Thymus (tissue), 11 donors: Measurements from ENCODE around the gene TANGO6. TPM values are rescaled to one million over a fixed set of nuclear protein-coding genes. Genes with fewer than 3 reads are reported as not detected.

Experiments used
- DNase-seq, 9 donors: peaks; one replicate each; pipeline ENCODE4 v3.0.0-alpha.2; 2013; ENCODE audit warnings: low spot score in 9 of 9, low read depth in 6 of 9, missing footprints in 1 of 9
- H3K27ac ChIP-seq, 2 donors: one replicate each; pipeline ENCODE4 v1.5.1; 2013; ENCODE audit warnings: control low read depth in 1 of 2, low read depth in 1 of 2, low read length in 1 of 2, mild to moderate bottlenecking in 1 of 2, moderate library complexity in 1 of 2
- H3K27me3 ChIP-seq, 2 donors: one replicate each; pipeline ENCODE4 v1.5.1; 2013; ENCODE audit warnings: low read length in 1 of 2; ENCODE audit not compliant: control insufficient read depth in 2 of 2, insufficient read depth in 1 of 2
- H3K36me3 ChIP-seq, 2 donors: one replicate each; pipeline ENCODE4 v1.5.1; 2013; ENCODE audit warnings: low read length in 1 of 2, mild to moderate bottlenecking in 1 of 2, moderate library complexity in 1 of 2; ENCODE audit not compliant: control insufficient read depth in 2 of 2, insufficient read depth in 2 of 2
- H3K4me1 ChIP-seq, 2 donors: one replicate each; pipeline ENCODE4 v1.5.1; 2013; ENCODE audit warnings: low read length in 2 of 2; ENCODE audit not compliant: control insufficient read depth in 2 of 2, insufficient read depth in 2 of 2
- H3K4me3 ChIP-seq, 2 donors: one replicate each; pipeline ENCODE4 v1.5.1; 2013; ENCODE audit warnings: low read length in 2 of 2, control low read depth in 1 of 2, mild to moderate bottlenecking in 1 of 2
- H3K9me3 ChIP-seq, 2 donors: one replicate each; pipeline ENCODE4 v1.5.1; 2013; ENCODE audit warnings: low read length in 1 of 2, mild to moderate bottlenecking in 1 of 2; ENCODE audit not compliant: control insufficient read depth in 2 of 2, insufficient read depth in 1 of 2
- WGBS: extraction: QIAGEN DNeasy Blood & Tissue Kit; methylation state at CpG from one replicate; pipeline ENCODE4 v1.1.7; 2013; 5-methylcytosine and 5-hydroxymethylcytosine counted together
- polyA plus RNA-seq: library from polyadenylated mRNA; stranded (reverse); fragments of 200-250 nt; gene quantifications from one replicate; pipeline ENCODE4 v1.2.3, GENCODE V29; 2013
- total RNA-seq: library from RNA; stranded (reverse); fragments of 120-200 nt; gene quantifications from one replicate; pipeline ENCODE4 v1.2.4, GENCODE V29; 2013
- donor health status: healthy.

Gene TANGO6
- total and polyA plus RNA-seq, 2 donors, result 3.2 to 9.1 TPM

- no peak for DNase-seq
- Histone ChIP-seq H3K27ac (no peak overlapping the region), H3K4me3 (no peak overlapping the region), H3K27me3 (no peaks in the 10 kb centered on the region), H3K36me3 (peaks cover 0 to 4% of the 10 kb centered on the region in 2 donors), H3K4me1 (no peaks in the 10 kb centered on the region), H3K9me3 (no peaks in the 10 kb centered on the region)
- 94% methylated on average over 1 of the region's 1 CpG for WGBS
Observed at GRCh38 chr16:69019811-69020210, 176.5 kb downstream of the TANGO6 start.

GRCh38 chr16:69029121-69029520 lies 185.8 kb downstream of the TANGO6 start:
- H3K9me3 ChIP-seq, result peaks cover 0 to 3% of the 10 kb centered on the region in 2 donors
- no peak overlapping the region for H3K4me3 ChIP-seq
- H3K27me3 ChIP-seq, result no peaks in the 10 kb centered on the region
- H3K4me1 ChIP-seq, result no peaks in the 10 kb centered on the region
- H3K36me3 ChIP-seq, result peaks cover 0 to 14% of the 10 kb centered on the region in 2 donors
- 100% methylated on average over 2 of the region's 2 CpGs for WGBS
- no peak overlapping the region for H3K27ac ChIP-seq
- DNase-seq, result no peak

GRCh38 chr16:69031877-69032301 lies 188.6 kb downstream of the TANGO6 start:
- Histone ChIP-seq H3K4me3 (no peak overlapping the region), H3K27me3 (no peaks in the 10 kb centered on the region), H3K36me3 (peaks cover 0 to 9% of the 10 kb centered on the region in 2 donors), H3K27ac (no peak overlapping the region), H3K9me3 (peaks cover 0 to 3% of the 10 kb centered on the region in 2 donors), H3K4me1 (no peaks in the 10 kb centered on the region)
- no peak for DNase-seq
- WGBS, result 97% methylated on average over 8 of the region's 8 CpGs

DNA sequence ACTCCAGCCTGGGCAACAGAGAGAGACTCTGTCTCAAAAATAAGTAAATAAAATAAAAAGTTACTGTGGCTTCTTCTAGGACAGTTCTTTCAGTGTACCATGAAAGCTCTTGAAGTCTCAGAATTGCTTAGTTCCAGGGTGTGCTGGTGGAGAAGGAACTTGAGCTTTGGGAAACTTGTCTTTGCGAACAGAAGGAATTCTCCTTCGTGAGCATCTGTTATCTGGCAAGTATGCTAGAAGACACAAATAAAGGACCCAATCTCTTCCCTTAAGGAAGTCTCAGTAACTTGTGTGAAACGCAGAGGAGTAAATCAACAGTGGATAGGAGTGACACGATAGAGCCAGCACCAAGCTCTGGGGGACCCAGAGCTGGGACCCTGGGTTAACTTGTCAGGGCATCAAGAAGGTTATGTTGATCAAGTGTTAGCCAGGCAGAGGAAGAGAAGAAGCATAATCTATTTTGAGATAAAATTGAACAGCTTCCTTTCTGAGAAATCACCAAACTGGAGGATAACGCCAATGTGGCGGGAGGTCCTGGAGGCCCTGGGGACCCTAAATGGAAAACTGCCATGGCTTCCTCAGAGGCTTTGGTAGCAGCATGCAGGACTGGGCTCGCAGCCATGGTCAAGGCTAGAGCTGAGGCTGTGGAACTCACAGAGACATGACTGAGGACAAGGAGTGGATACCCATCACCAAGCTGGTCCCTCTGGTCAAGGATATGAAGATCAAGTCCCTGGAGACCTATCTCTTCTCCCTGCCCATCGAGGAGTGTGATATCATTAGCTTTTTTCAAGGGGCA lies 190.0 kb downstream of the TANGO6 start:
- Histone ChIP-seq H3K4me1 (no peaks in the 10 kb centered on the region), H3K36me3 (peaks cover 0 to 9% of the 10 kb centered on the region in 2 donors), H3K27me3 (no peaks in the 10 kb centered on the region), H3K9me3 (peaks cover 0 to 3% of the 10 kb centered on the region in 2 donors), H3K27ac (no peak overlapping the region), H3K4me3 (no peak overlapping the region)
- 98% methylated on average over 8 of the region's 8 CpGs for WGBS
- no peak for DNase-seq

DNA sequence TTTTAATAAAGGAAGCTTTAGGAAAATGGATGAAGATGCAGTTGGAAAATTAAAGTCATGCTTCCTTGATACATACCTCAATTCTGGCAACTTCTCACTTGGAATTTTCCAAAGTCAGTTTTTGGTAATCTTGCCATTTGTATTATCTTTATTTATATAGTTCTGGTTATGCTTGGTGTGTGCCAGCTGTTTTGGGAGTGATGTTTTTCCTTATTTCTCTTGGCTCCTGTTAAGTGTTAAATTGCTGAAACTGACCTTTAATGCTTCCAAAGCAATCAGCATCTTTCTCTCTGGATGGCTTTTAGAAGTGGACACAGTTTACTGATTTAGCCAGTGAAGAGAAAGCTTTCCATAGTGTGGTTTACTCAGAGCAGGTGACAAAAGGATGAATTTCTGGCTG lies 192.0 kb downstream of the TANGO6 start:
- H3K27ac ChIP-seq, result no peak overlapping the region
- H3K9me3 ChIP-seq, result peaks cover 0 to 3% of the 10 kb centered on the region in 2 donors
- H3K4me3 ChIP-seq, result no peak overlapping the region
- no peak for DNase-seq
- H3K4me1 ChIP-seq, result peaks cover 0 to 4% of the 10 kb centered on the region in 2 donors
- no peaks in the 10 kb centered on the region for H3K27me3 ChIP-seq
- peaks cover 0 to 9% of the 10 kb centered on the region in 2 donors for H3K36me3 ChIP-seq

DNA sequence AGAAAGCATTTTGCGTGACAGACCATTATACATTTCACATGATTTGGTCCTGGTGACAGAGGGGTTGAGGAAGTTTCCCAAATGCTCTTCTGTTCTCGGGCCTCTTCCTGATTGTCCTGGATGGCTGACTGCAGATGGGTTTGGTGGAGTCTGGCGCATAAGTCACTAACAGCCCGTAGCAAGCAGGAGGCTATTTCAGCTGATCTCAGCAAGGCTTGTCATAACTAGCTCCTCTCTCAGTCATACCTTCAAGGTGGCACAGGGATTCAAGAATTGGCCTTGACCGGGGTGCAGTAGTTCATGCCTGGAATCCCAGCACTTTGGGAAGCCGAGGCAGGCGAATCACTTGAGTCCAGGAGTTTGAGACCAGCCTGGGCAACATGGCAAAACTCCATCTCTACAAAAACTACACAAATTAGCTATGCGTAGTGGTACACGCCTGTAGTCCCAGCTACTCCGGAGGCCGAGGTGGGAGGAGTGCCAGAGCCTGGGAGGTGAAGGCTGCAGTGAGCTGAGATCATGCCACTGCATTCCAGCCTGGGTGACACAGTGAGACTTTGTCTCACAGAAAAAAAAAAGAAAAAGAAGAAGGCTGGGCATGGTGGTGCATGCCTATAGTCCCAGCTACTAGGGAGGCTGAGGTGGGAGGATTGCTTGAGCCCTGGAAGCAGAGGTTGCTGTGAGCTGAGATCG lies 193.2 kb downstream of the TANGO6 start:
- Histone ChIP-seq H3K9me3 (peaks cover 0 to 3% of the 10 kb centered on the region in 2 donors), H3K4me3 (no peak overlapping the region), H3K36me3 (peaks cover 2 to 12% of the 10 kb centered on the region in 2 donors), H3K27me3 (no peaks in the 10 kb centered on the region), H3K4me1 (peaks cover 0 to 4% of the 10 kb centered on the region in 2 donors), H3K27ac (no peak overlapping the region)
- DNase-seq, result no peak
- WGBS, result 97% methylated on average over 12 of the region's 12 CpGs

DNA sequence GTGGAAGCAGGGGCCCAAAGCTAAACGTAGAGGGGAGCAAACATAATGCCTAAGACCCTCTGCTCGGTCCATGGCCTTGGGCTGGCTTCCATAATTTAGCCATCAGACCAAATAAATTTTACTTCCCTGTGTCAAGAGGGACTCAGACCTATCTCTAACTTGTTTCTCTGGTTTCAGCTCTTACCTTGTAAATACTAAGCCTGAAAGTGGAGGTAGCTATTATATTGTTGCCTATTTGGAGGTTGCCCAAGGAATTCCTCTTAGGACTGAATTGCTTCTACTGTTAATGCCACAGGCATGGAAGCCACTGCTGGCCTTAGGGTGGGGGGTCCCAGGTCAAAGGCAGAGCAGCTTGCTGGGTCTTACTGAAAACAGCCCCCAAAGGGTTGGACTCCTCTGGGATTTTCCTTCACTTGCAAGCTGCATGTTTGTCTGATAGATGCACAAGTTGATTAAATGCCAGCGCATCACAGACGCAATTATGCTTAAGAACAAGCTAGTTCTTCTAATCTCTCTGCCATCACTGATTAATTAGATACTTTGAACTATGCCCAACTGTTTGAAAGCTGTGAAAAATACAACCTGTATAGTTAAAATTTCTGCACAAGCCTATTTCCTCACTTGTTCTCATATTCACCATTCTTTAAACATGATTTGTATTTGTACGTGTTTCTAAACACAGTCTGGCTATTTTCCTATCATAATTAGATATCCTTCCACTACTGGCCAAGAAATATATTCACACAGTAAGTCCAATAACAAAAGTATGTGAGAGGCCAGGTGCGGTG lies 194.2 kb downstream of the TANGO6 start:
- WGBS, result 99% methylated on average over 6 of the region's 6 CpGs
- H3K36me3 ChIP-seq, result peaks cover 5 to 15% of the 10 kb centered on the region in 2 donors
- H3K9me3 ChIP-seq, result no peaks in the 10 kb centered on the region
- H3K27me3 ChIP-seq, result no peaks in the 10 kb centered on the region
- H3K27ac ChIP-seq, result no peak overlapping the region
- peaks cover 0 to 4% of the 10 kb centered on the region in 2 donors for H3K4me1 ChIP-seq
- DNase-seq, result no peak
- H3K4me3 ChIP-seq, result no peak overlapping the region

DNA sequence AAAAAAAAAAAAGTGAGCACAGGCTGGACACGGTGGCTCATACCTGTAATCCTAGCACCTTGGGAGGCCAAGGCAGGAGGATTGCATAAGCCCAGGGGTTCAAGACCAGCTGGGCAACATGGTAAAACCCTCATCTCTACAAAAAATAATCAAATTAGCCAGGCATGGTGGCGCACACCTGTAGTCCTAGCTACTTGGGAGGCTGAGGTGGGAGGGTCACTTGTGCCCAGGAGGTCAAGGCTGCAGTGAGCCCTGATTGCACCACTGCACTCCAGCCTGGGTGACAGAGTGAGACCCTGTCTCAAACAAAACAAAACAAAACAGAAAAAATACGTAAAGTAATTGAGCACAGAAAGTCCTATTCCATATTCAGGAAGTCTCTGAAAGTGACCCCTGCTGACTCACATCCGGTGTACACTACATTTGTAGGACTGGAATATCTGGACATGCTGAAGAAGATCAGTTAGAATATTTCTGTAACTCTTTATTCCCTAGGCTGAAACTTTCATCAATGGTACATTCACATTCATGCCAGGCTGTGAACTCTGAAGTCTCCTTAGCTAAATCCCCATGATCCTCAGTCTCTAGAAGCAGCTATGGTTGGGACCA lies 196.1 kb downstream of the TANGO6 start:
- Histone ChIP-seq H3K36me3 (peaks cover 6 to 9% of the 10 kb centered on the region in 2 donors), H3K27ac (no peak overlapping the region), H3K4me3 (no peak overlapping the region), H3K4me1 (peaks cover 0 to 4% of the 10 kb centered on the region in 2 donors), H3K27me3 (no peaks in the 10 kb centered on the region), H3K9me3 (no peaks in the 10 kb centered on the region)
- DNase-seq, result no peak
- 96% methylated on average over 4 of the region's 4 CpGs for WGBS
